Astrocyte (in vitro differentiated cells and primary cell): Measurements from ENCODE around the gene SUPT16H.

ENCODE experiments used
- CTCF ChIP-seq: IDR thresholded peaks from 2 replicates; pipeline ENCODE4 v1.5.1; 2011; ENCODE audit warnings: low read depth, mild to moderate bottlenecking, inconsistent platforms, low read length, moderate library complexity; ENCODE audit not compliant: insufficient read depth
- EZH2 ChIP-seq: IDR thresholded peaks from 2 replicates; pipeline ENCODE4 v1.6.1; 2012; ENCODE audit warnings: mild to moderate bottlenecking, low read length, inconsistent platforms; ENCODE audit not compliant: insufficient read depth

- TF ChIP-seq CTCF, result no peak
- no peak for TF ChIP-seq EZH2
These were observed 72.2 kb downstream of the SUPT16H start for GRCh38 chr14:21311614-21312013.
